GDM1 (cell line): ENCODE results near the gene SPTB.

Experiments
- DNase-seq: peaks from one replicate; lab custom pipeline; 2025; lab: John Stamatoyannopoulos, UW

Gene SPTB

GRCh38 chr14:64789696-64790095 lies 90.0 kb downstream of the SPTB start:
- no peak for DNase-seq

- no peak for DNase-seq
Measured at GRCh38 chr14:64788706-64789105, 91.0 kb downstream of the SPTB start.

- DNase-seq: no peak
Measured at GRCh38 chr14:64787619-64788018, 92.1 kb downstream of the SPTB start.

DNA sequence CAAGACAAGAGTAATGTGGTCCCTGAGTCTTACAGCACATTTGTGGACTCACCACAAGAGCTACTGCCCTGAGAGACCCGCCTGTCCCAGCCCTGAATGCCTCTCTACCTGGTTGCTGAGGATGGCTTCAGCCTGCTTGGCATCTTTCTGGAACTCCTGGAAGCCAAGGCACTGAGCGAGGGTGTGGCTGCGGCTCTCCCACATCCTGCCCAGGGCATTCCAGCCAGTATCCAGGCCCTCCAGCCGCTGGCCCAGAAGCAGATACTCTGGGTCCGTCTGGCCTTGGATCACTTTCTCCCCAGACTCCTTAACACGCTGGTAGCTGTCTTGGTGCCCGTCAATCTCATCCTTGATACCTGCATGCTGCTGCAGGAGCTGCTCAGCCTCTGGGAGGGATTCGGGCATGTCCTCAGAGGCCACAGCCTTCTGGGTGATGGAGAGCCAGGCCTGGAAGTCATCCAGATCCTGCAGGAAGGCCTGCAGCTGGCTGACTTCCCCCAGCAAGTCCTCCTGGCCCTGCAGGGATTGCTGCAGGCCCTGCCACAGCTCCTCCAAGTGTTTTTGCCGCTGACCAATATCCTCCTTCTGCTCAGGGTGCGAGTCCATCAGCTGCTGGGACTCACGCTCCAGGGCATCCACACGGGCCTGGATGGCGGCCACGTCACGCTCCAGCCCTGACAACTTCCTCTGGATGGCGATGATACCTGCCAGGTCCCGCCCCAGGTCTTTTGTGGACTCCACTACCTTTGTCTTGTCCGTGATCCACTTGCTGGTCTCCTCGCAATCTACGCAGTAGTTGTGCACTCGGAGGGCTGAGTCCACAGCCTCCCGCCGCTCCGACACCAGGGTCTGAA lies 93.2 kb downstream of the SPTB start:
- DNase-seq: no peak

DNA sequence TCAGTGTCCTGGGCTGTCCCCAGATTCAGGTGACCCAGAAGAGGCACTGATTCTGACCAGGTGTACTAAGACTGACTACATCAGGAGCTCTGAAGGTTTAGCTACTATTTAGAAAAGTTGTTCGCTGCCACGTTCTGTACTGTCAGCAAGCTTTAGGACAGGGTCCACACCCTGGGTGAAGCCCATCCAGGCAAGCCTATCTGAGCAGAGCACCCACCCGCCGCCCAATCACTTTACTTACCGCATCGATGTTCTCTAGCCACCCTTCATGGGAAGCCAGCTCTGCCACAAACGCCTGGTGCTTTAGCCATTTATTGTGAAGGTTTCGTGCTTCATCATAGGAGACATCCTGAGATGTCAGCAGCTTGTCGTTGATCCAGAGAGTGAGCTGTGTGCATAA lies 95.7 kb downstream of the SPTB start:
- DNase-seq: no peak

DNA sequence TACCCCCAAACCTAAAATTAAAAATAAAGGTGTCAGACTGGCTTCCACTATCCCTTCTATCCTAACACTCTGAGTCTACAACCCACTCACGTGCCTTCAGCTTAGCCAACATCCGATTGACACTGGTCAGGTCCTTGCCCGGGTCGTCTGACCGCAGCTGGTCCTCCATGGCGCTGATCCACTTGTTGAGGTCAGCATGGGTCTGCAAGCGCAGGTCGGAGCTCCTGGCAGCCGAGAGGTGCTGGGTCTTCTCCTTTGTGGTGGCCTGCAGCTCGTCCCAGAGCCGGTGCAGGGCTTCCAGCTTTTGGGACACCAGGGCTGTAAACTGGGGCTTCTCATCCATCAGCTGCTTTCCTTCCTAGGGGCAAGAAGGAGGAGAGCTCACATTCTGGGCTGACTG lies 97.5 kb downstream of the SPTB start:
- DNase-seq: no peak

- no peak for DNase-seq
Measured at GRCh38 chr14:64779472-64779871, 100.2 kb downstream of the SPTB start.

DNA sequence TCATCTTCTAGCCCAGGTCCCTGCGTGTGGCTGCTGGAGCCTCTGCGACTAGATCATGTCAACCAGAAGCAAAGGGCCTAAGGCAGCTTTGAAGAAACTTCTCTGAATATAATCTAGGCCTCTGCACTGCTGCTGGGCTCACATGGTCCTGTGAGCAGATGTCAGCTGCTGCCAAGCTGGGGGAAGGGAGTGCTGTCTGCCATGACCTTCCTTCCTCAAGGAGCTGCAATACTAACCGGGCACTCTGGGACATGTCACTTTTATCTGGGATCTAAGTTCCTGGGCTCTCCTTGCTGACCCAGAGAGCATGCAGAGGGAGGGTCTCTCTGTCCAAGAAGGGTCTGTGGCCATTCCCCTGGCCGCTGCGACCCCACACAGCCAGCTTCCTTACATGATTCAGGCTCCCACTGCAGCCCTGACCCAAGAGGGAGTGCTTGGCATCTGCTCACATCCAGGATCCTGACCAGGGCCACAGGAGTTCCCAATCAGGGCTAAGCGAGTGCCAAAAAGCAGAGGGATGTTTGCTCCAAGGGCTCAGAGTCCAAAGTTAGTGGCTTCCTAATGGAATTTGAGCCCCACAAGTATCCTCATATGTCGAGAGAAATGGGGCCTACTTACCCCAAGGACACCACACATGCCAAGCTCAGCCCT lies 101.5 kb downstream of the SPTB start:
- no peak for DNase-seq

- DNase-seq: no peak
Measured at GRCh38 chr14:64777461-64777860, 102.2 kb downstream of the SPTB start.

DNA sequence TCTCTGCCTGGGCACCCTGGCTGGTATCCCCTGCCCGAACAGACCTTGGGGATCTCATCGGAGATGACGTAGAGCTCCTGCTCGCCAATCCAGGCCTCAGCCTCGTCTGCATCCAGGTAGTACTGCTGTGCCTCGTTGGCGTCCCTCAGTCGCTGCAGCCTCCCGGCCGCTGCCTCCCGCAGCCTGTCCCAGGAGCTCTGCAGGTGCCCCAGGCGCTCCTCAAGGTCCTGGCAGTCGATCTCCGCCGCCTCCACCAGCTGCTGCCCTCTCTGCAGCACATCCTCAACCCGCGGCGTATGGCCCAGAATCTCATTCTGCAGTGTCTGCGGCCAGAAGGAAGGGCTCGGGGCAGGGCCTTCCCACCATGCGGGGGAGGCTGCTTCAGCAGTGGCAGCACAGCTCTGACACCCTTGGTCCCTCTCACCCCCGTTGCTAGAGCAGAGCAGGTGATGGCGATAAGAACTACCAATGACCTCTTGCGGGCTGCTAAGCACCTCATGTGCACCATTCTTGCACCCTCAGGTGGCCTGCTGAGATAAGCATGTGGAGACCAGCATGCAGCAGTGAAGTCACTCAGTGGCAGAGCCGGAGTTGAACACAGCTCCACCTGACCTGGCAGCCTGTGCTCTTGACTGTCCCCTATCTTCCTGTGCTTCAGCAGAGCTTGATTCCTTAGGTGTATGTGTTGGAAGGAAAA lies 104.5 kb downstream of the SPTB start:
- DNase-seq: no peak

DNA sequence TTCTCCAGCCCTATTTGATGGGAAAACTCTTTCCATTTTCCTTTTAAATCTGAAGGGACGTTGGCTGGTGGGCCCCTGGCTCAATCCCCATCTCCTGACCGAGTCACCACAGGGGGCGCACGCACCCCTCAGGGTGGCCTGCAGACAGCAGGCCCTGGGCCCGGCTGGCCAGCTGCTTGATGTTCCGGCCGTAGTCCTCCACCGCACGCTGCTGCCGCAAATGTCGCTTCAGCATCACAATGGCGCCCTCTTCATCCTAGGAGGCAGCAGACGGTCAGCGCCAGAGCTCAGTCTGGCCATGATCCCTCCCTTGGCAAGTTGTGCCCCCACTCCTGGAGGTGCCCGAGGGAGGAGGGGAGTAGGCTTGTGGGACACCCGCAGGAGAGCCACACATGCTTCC lies 105.4 kb downstream of the SPTB start:
- DNase-seq: no peak

GRCh38 chr14:64773577-64773976 lies 106.1 kb downstream of the SPTB start:
- DNase-seq: no peak

GRCh38 chr14:64773046-64773445 lies 106.7 kb downstream of the SPTB start:
- no peak for DNase-seq

DNA sequence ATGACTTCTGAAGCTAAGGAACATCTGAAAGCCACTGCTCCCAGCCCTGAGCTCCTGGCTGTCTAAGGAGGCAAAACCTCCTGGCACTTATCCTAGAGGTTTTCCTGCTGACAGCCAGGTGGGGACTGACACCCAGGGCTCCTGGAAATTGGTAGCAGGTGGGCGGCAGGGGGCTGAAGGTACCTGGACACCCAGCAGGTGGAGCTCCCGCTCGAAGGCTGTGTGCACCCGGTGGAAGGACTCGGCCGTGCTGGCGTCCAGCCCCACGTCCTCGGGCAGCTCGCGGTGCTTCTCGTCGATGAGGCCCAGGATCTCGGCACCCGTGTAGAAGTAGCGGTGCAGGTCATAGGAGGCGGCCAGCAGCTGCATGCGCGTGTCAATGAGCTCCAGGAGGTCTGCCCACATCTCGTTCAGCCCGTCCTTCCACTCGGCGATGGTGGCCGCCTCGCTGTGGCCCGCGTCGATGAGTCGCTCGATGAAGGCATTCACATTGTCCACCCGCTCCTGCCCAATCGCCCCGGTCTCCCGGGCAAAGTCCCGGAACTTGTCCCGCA lies 107.2 kb downstream of the SPTB start:
- no peak for DNase-seq

DNA sequence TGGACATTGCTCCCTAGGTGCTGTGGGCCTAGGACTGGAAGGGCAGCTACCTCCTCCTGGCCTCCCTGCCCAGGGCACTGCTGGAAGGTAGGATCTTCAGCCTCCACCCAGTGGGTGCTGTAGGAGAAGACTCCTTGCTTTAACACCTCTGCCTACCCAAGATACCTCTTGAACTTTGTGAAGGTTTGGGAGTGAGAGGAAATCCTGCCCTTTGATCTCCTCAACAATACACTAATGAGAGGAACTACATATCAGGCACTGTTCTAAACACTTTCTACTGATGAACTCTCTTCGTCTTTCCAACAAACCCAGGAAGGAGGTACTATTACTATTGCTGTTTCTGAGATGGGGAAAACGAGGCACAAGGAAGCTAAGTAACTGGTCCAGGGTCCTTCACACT lies 108.5 kb downstream of the SPTB start:
- DNase-seq: no peak

GRCh38 chr14:64770751-64771150 lies 109.0 kb downstream of the SPTB start:
- DNase-seq: no peak

DNA sequence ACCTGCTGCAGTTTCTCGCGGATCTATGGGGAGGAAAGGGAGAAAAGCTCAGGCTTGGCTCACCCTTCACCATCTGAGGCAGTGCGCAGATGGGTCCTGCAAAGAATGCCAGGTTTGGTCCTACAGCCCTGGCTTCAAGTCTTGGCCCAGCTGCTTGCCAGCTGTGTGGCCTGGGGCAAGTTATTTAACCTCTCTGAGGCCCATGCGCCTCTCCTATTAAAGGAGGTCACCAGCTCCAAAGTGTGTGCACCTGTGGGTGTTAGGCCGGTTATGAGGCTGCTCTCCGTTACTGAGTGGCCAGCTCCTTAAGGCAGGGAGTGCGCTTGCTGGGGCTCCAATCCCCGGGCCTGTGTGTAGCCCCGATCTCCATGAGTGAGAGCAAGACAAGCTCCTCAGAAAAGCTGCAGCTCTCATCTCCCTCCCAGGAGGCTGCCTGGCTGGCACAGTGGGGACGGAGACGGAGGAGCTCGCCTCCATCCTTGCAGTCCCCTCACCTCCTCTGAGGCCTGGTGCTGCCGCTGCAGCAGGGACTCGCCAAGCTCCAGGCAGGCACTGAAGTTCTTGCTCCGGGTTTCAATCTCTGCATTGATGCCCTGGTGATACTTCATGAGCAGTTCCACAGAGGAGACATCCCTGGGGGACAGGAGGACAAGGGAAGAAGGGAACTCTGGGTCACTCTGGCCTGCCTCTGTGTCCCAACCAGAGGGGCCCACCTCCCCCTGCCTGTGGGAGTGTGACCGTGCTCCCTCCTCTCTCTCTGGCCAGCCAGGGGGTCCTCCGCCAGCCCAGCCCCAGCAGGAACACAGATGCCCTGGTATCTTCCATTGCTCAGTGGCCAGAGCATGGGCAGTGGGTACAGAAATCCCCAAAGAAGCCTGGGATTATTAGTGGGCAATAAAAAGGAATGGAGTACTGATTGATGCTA lies 110.3 kb downstream of the SPTB start:
- no peak for DNase-seq

DNA sequence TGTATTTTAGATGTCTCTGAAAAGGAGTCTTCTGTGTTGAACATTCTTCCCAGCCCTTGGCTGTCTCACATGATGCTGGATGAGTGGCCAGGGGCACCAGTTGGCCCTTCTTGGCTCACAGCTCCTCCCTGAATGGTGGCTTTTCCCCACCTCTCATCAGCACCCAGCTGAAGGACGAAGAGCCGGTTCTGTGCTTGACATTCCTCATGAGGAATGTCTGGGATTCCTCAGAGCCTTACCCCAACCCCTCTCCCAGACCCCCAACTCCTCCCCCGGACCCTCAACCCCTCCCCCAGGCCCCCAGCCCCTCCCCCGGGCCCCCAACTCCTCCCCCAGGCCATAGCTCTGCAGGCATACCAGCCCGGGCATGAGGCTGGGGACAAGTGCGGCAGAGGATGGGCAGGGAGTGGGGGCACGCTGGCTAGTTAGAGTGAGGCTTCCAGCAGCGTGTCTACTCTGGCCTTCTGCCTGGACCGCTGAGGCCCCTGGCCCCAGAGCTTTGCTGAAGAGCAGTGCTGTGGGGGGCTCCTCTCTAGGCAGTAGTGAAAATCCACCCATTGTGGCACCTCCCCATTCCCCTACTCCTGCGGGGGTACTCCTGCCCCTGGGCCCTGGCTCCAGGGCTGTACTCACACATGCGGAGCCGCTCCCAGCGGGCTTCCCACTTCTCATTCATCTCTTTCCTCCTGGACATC lies 111.2 kb downstream of the SPTB start:
- no peak for DNase-seq

GRCh38 chr14:64767215-64767964 lies 112.3 kb downstream of the SPTB start:
- no peak for DNase-seq

- no peak for DNase-seq
Measured at GRCh38 chr14:64766430-64767151, 113.1 kb downstream of the SPTB start.
